Glomerular visceral epithelial cell (primary cell): ENCODE measurements around the gene ASIC1.
"Not testable (repeated sequence)": the region's sequence is repeated elsewhere in the genome, so short reads cannot be mapped to it uniquely, and the experiment has no call there.

Source experiments
- DNase-seq: peaks from one replicate; pipeline ENCODE4 v3.0.0-alpha.2; 2016; ENCODE audit errors: extremely low spot score

The ASIC1 gene

DNA sequence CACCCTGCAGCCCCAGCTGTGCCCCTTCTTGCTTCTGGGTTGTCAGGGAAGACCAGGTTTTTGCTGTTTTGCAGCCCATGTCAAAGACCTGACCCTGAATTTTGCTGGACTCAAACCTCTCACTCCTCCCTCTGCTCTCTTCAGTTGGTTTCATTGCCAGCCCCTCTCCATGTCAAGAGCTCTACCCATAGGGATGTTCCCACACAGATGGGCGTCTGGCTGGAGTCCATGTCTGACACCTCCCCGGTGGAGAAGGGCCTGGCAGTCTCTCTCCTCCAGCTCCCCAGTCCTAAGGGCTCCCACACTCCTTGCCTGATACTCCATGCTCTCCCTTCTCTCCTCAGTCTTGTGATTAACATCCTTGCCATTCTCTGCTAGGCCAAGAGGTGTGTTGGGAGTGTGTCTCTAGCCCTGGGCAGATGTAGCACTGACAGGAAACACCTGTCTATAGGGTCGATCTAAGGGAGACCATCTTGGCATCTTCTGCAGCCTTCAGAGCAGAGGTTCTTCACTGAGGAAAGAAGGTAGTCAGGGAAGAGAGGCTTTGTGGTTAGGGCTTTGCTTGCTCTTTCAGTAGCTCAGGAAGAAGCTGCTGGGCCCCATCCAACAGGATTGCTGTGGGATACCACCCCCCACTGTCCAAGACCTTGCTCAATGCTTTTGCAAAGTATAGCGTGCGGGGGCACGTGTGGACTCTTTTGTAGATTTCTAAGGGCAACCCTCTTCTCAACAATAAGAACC lies 4.7 kb downstream of the ASIC1 start:
- DNase-seq = no peak

DNA sequence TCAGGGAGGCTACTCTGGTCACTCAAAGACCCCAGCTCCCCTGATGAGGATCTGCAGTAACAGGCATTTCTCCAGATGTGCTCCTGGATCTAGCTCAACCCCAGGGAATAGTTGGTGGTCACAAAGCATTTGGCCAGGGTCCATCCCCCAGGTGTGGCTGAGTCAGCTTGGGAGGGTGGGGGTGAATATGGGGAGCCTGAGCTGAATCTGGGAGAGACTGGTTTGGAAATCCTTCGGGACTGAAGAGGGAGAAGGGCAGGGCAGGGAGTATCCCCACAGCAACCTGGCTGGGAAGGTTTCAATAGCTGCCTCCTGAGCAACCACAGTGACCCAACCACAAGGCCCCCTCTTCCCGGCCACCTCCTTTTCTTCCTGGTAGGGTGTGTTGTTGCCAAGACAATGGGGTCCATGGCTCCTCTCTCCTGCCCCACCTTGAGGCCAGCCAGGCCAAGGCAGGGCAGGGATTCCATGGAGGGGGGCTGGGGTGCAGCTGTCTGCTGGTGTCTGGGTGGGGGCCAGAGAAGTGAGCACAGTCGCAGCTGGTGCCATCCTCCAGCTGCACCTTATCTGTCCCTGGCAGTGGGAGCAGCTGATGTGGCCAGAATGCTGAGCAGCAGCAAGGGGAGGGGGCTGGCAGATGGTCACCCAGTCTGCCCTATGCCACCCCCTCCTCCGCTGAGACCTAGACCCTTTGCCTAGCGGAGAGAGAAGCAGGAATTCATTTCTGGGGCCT lies 5.5 kb downstream of the ASIC1 start:
- DNase-seq = peak; percentile 43

DNA sequence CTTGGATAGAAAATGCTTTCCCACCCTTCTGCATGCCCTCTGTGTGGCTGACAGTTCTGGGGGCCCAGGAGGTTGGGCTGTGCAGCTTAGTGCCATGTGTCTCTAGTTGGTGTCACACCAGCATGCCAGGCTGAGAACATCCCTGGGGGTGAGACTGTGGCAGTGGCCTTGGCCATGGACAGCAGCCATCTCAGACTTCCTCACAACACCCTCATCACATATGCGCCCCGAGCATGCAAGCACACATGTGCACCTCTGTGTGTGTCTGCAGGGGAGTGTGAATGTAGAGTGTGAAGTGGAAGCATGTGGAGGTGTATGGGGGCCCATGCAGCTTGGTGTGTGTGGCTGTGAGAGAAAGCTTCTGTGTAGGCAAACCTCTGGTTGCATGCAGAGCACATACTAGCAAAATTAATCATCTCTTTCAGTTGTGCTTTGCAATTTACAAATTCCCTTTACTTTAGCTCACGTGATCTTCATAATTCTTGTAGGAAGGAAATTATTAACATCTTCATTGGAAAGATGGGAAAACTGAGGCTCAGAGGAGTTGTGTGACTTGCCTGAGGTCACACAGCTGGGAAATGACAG lies 8.4 kb downstream of the ASIC1 start:
- no peak for DNase-seq

DNA sequence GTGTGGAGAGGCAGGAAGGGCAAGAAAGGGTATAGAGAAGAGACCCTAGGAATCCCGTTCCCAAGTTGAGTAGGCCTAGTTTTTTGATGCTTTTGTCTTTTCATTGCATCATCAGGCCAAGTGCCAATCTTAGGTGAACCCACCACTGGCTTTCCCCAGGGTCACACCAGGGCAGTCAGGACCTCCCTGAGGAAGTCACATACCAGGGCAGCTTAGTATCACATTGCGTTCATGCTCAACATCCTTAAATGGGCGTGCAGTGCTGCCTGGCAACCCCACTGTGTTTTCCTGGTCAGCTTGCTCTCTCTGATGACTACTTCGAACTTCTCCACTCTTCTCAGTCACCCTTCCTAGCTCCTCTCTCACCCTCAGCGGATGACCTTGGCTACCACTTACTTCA lies 9.0 kb downstream of the ASIC1 start:
- DNase-seq = peak; percentile 81

DNA sequence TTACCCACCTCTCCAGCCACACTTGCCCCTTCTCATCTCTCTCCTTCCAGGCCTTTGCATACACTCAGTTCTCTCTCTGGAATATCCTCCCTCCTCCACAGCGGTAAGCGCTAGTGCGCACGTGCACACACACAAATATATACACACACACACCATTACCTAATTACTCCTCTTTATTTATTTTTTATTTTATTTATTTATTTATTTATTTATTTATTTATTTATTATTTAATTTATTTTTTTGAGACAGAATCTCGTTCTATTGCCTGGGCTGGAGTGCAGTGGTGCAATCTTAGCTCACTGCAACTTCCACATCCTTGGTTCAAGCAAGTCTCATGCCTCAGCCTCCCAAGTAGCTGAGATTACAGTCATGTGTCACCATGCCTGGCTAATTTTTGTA lies 11.7 kb downstream of the ASIC1 start:
- DNase-seq = no peak

DNA sequence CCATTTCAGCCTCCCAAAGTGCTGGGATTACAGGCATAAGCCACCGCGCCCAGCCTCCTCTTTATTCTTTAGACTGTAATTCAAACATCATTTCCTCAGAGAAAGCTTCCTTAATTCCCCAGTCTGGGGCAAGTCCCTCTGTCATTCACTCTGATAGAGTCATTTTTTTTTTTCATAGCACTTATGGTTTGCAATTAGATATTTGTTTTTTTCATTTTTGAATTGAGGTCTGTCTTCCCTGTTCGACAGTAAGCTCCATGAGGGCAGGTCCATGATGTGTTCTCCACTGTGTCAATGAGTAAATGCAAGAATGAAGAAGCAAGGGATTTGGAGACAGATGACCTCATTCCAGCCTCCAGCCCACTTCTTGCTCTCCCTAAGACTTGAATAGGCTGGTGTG lies 12.1 kb downstream of the ASIC1 start:
- DNase-seq = no peak

DNA sequence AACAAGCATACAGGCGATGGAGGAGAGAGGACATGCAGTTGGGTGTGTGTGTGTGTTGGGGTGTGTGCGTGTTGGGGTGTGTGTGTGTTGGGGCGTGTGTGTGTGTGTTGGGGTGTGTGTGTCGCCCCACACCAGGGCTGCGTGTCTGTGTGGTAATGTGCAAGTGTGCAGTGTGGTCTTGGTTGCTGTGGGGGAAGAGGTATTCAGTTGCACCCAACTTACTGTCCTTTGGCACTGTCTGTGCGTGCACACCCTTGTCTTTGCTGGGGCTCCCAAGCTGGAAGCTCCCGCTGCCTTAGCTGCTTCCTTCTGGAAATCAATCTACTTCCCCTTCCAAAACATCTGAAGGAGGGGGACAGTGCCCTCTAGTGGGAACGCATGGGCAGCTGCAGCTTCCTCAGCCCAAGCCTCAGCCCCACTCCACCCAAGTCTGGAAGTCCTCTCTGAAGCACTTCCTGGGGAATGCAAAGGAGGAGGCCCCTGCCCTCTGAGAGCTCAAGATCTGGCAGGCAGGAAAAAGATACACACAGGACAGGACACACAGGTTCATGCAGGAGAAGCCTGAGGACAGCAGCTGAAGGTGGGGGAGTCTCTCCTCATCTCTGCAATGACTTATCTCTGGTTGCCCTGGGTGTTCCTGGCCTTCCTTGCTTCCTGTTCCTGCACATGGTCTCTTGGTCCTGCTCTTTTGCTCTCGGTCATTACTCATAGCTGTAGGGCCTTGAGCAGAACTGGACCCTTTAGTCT lies 13.1 kb downstream of the ASIC1 start:
- DNase-seq = peak; percentile 82

DNA sequence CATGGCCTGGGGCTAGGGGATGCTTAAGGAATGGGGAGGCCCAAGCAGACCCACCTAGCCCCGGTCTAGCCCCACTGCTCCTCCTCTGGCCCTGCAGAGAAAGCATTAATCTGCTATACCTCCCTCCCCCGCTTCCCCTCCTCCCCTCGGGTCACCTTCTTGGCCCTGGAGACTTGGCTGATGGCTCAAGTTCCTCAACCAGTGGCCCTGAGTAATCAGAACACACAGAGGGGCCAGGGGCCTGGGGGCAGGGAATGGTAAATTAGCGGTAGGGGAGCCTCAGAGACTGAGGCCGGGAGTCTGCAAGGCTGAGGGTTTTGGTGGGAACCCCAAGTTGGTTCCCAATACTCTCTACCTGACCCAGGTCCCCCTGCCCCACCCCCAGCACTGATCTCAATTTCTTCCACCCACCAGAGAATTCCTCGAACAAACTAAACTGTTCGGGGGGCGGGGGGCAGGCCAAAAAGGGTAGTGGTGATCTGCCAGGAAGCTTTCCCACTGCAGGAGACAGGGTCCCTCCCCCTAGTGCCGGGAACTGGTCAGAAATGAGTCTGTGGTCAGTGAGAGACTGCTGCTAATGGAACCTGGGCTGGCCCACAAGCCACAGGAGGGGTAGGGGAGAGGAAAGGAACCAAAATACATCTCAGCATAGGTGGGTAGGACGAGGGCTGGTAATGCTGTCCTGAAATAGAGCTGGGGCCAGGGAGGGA lies 15.0 kb downstream of the ASIC1 start:
- DNase-seq = no peak

DNA sequence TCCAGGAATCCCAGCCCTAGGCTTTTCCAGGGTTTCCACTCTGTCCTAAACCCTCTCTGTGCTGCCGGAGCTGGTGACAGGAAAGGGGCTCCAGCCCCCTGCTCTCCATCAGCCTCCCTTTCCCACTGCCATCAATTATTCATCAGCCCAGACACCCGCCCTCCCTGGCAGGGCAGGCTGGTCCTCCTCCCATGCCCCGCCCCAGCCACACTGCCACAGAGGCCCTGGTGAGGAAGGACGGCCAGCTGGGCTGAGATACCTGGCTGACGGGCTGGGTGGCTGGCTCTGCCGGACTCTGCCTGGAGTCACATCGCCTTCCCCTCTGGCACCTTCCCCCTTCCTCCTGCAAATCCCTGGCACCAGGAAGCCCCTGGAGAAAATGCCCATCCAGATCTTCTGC lies 15.8 kb downstream of the ASIC1 start:
- DNase-seq = no peak

DNA sequence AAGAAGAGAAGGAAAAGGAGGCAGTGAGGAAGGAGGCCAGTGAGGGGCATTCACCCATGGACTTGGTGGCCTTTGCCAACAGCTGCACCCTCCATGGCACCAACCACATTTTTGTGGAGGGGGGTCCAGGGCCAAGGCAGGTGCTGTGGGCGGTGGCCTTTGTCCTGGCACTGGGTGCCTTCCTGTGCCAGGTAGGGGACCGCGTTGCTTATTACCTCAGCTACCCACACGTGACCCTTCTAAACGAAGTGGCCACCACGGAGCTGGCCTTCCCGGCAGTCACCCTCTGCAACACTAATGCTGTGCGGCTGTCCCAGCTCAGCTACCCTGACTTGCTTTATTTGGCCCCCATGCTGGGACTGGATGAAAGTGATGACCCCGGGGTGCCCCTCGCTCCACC lies 16.3 kb downstream of the ASIC1 start:
- no peak for DNase-seq

DNA sequence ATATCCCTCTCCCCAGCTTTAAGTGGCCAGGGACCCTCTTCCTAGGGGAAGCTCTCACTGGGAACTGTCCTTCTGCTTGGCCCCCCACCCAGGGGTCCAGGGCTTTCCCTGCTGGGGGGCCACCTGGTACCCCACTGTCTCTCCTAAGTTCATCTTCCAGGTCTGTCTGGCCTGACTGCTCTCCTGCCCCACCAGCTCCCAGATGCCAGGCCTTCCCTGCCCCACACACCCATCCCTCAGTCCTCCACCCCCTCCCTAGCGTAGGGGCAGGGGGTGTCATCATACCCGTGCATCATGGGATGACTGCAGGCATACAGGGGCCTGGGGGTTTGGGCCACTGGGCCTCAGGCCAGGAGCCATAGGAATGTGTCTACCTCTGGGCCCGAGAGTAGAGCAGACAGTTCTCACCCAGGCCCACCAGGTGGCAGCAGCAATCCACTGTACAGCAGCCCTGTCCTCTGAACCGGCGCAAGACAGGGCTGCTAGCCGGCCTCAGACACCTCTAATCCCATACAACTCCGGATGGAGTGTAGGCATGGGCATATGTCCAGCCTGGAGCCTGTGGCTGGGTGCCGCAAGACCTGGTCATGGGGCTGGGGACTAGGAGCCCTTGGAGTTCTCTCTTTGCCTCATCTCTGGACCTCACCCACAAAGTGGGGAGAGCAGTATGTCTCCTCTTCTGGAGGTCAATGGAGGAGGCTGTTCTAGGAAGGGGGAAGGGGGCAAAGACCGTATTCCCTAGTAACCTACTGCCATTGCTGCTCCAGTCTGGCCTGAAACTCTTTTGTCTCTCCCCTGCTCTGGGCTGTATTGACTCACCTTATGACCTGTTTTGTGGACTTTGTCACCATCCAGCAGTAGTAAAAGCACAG lies 17.8 kb downstream of the ASIC1 start:
- peak; percentile 88 for DNase-seq

DNA sequence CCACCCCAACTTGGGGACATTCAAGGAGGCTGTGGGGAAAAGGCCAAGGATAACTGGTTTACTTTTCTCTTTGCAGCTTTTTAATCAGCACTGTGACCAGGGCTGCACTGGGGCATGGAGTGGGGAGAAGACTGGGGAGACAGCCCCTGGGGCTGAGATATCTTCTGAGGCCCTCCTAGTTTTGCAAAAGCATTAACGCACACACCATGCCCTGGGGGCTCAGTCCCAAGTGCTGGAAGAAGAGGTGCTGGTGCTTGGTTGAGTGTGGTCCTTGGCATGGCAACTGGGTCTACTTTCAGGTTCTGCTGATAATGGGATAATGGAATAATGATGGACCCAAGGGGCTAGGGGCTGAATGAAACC lies 18.4 kb downstream of the ASIC1 start:
- no peak for DNase-seq

DNA sequence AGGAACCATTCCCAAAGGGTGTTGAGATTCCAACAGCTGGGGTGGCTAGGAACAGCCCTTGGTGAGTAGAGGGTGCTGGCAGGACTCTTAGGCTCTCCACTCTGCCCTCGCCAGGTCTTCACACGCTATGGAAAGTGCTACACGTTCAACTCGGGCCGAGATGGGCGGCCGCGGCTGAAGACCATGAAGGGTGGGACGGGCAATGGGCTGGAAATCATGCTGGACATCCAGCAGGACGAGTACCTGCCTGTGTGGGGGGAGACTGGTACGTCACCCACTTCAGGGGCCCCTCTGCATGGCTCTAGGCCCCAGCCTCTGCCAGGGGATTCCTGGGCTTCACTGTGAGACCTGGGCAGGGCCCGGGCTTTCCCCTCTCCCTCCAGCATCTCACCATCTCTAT lies 19.7 kb downstream of the ASIC1 start:
- DNase-seq = no peak

DNA sequence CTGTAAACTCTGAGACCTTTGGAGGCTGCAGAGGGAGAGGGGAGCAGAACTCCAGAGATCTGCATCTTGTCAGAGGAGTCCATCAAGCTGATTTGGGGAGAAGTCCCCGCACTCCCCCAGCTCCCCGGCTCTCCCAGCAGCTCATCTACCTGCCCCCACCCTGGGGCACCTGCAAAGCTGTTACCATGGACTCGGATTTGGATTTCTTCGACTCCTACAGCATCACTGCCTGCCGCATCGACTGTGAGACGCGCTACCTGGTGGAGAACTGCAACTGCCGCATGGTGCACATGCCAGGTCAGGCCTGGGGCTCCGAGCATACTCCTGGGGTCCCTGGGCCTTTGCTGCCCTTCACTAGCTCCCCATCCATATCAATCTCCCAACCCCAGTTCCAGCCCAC lies 20.9 kb downstream of the ASIC1 start:
- no peak for DNase-seq

DNA sequence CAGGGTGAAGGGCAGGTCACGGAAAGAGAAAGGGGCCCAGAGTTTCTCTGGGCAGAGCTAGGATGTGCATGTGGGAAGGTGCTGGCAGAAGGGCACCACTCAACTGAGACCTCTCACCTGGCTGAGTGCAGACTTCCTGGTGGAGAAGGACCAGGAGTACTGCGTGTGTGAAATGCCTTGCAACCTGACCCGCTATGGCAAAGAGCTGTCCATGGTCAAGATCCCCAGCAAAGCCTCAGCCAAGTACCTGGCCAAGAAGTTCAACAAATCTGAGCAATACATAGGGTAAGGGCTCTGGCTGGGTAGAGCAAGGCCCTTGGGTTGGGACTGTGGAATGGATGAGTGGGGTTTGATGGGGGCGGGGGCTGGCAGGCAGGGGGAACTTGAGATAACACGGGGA lies 22.4 kb downstream of the ASIC1 start:
- DNase-seq = no peak

DNA sequence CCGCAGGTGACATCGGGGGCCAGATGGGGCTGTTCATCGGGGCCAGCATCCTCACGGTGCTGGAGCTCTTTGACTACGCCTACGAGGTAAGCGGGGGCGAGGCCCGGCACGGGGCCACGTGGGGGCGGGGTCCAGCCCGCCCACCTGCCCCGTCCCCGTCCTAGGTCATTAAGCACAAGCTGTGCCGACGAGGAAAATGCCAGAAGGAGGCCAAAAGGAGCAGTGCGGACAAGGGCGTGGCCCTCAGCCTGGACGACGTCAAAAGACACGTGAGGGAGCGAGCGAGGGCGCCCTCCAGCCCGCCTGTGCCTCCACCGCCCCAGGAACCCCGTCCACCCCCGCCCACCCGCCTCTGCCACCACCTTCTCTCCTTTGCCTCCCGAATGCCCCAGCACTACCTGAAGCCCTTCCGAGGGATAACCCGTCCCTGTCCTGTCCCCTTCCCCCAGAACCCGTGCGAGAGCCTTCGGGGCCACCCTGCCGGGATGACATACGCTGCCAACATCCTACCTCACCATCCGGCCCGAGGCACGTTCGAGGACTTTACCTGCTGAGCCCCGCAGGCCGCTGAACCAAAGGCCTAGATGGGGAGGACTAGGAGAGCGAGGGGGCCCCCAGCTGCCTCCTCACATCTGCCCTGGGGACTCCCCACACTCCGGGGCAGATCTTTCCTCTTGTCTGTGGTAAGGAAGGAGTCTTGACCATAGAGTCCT lies 23.9 kb downstream of the ASIC1 start:
- DNase-seq = no peak

DNA sequence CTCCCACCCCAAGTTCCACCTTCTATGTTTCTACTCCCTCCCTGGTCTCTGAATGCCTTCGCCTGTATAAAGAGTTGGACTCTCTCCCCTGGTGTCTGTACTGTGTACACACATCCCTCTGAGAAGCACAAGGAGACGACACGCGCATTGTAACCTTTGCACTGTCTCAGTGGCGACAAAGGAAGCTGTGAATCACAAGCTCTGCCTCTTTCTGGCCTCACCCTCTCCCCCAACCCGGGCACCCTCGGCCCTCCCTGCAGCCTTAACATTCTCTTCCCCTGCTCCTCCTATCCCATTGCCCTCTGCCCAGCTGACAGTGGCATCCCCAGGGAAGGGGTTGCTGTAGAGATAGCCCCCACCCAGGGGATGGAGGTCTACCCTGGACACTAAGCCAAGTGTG lies 25.2 kb downstream of the ASIC1 start:
- no peak for DNase-seq

DNA sequence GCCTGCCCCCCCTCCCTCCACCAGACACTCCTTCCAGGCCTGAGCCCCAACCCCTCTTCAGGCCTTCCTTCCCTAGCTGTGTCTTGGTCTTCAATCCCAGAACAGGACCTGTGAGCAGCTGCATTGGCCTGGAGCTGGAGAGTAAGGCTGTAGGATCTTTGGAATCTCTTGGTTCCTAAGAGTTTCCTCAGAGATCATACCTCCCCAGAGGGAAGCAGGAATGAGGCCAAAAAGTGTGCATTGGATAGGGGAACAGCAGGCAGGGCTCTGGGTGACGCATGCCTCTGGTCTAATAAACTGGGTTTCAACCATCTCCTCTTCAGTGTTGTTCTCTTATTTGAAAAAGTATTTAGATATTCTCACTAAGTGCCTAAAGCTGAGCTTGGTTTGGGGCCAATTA lies 25.9 kb downstream of the ASIC1 start:
- no peak for DNase-seq

DNA sequence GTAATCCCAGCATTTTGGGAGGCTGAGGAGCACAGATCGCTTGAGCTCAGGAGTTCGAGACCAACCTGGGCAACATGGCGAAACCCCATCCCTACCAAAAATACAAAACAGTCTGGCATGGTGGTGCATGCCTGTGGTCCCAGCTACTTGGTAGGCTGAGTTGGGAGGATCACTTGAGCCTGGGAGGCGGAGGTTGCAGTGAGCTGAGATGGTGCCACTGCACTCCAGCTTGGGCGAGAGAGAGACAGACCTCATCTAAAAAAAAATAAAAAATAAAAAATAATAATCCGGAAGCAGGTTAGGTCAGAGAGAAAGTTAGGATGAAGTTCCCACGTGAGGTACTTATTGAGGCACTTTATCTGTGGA lies 27.0 kb downstream of the ASIC1 start:
- DNase-seq = not testable (repeated sequence)
